GM19239 (cell line): ENCODE results near the gene GLO1.

Experiments
- DNase-seq: peaks from one replicate; pipeline ENCODE4 v3.0.0; 2011; ENCODE audit warnings: low spot score; ENCODE audit not compliant: insufficient read length
- FAIRE-seq: peaks from 2 replicates; lab custom pipeline; 2011; peaks lifted over from hg19 to GRCh38; lab: Jason Lieb, UNC

The GLO1 gene

GRCh38 chr6:38702558-38703397 lies at the start of gene GLO1:
GLO1 (minus strand) TSS chr6:38703145; CDS start chr6:38703054, 91 bp downstream.
- peak; percentile 94 for FAIRE-seq
- peak; percentile 94 for DNase-seq

DNA sequence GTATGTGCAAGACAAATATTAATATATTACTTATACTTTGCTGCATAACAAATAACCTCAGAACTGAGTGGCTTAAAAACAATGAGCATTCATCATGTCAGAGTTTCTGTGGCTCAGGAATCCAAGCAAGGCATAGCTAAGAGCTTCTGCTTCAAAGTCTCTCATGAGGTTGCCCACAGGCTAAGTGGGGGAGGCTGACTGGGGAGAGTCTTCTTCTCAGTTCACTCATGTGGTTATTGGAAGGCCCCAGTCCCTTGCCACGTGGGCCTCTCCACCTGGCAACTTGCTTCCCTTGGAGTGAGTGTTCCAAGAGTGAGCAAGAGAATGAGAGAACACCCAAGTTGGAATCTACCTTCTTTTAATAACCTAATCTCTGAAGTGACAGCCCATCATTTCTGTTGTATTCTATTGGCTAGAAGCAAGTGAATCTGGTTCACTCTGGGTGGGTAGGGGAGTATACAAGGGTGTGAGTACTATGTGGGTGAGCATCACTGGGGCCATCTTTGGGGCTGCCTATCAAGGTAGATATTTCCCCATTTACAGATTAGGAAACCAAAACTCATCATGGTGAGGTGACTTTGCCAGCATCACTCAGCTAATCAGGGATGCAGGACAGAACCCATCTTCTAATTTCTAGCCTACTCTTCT lies 48.1 kb upstream of the GLO1 start:
- DNase-seq (no peak), FAIRE-seq (no peak)

- no peak for DNase-seq
- no peak for FAIRE-seq
Measured at GRCh38 chr6:38749473-38749872, 46.5 kb upstream of the GLO1 start.

DNA sequence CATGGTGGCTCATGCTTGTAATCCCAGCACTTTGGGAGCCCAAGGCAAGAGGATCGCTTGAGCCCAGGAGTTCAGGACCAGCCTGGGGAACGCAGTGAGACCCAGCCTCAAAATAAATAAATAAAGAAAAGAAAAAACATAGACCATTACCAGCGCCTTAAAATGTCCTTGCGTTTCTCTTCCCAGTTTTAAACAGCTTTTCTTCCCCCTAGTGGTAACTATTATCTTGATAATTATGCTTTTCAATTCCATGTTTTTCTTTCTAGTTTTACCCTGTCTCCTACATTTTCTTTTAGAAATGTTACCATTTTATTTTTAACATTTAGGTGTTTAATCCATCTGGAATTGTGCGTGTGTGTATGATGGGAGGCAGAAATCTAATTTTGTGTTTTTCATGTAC lies 36.6 kb upstream of the GLO1 start:
- FAIRE-seq (peak; percentile 39), DNase-seq (no peak)

DNA sequence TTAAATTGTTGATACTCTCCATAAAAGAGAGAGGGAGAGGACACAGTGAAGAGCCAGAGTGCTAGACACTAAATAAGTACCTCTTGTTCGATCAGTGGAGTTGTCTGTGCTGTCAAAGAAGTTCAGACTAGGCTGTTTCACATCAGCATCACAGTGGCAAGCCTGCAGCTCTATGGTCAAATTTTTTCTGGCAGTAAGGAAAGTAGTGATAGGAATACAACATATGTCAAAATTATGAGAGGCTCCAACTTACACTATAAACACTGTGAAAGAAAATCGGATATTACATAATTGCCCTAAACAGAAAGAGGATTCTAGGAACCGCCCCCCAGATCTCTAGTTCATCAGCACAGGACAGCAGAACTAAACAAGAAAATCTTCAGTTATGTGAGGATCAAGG lies 35.3 kb upstream of the GLO1 start:
- FAIRE-seq, result no peak

DNA sequence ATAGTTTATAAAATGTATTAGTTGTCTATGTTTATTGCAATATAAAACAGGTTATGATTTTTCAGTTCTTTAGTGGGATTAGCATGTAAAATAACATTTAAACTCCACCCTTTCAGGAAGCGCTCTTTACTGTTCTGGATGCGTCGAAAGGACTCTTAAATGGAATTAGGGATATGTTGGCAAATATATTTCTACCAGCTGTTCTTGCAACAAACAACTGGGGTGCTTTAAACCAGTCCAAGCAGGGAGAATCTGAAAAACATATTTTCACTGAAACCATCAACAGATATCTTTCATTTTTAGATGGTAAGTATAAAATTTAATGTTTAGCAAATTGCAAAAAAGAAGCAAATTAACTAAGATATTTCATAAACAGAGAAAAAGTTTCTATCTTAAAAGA lies 34.0 kb upstream of the GLO1 start:
- DNase-seq (no peak), FAIRE-seq (no peak)

More for the DNA sequence above, 35.3 kb upstream of the GLO1 start:
- DNase-seq, result no peak

DNA sequence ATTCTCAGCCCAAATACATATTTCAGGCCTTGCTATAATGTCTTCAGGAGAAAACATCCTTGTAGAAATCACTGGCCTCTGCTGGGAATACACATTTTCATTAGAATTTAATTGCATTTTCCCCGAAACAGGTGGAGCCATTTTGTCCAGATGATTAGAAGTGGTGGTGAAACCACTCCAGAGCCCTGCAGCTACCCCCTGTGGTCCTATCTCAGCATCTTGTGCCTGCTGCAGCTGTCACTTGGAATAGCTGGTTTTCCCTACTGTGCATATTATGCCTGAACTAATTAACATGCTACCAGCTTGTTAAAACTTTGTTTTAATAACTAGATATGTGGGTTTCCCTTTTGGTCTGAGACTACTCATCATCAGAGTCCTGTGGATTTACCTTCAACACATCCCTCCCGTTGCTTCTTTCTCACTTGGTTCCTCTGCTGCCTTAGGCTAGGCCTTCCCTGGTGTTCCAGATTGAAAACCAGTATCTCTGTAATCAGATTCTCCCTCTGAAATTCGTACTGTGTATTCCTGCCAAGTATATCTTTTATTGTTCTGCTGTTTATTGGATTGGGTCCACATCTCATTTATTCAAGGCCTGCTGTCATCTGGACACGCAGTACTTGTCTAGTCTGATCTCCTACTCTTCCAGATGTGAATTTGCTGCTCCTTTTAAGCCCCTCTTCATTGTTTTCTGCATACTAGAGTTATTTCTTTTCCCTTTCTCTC lies 27.4 kb upstream of the GLO1 start:
- DNase-seq (no peak), FAIRE-seq (no peak)

GRCh38 chr6:38728203-38728602 lies 25.3 kb upstream of the GLO1 start:
- no peak for DNase-seq
- FAIRE-seq, result no peak

DNA sequence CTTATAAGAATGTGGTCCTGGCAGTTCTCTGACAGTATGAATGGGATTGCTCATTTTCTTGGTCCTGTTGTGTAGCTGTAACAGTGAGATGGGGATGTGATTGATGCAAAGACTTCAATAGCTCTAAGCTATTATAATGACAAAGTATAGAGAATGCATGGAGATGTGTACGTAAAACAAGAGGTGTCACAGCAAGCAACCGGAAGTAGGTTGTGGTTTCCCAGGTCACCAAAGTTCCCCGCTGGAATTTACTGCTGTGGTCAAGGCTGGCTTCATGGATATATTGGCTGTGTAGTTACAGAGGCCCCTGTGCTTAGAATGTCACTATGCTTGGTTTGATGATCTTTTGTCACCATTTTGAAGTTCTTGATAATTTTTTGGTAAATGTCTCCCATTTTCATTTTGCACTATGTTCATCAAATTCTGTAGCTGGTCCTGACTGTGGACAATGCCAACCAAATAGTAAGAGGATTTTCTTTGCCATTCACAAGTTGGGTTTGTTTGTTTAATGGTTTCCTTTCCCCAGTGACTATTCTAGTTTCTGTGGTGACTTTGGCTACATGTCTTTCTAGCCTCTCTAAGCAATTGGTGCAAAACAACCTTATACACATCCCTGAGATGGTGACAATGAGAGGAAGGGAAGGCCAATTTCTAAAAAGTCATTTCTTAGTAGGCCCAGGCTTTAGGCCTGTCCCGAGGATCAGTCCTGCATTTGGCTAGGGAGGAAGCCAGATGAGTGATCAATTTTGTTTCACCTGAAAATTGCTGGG lies 22.7 kb upstream of the GLO1 start:
- FAIRE-seq, result peak; percentile 4
- no peak for DNase-seq

- FAIRE-seq, result no peak
- no peak for DNase-seq
Measured at GRCh38 chr6:38724343-38724742, 21.4 kb upstream of the GLO1 start.

DNA sequence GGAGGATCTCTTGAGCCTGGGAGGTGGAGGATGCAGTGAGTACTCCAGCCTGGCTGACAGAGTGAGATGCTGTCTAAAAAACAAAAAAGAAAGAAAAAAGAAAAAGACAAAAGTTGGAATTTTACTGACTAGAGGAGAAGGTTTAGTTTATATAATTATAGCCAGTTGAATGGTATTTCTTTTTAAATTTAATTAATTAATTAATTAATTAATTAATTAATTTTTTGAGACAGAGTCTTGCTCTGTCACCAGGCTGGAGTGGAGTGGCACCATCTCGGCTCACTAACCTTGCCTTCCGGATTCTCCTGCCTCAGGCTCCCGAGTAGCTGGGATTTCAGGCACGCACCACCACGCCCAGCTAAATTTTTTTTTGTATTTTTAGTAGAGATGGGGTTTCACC lies 20.8 kb upstream of the GLO1 start:
- no peak for FAIRE-seq
- DNase-seq, result no peak

- FAIRE-seq (no peak), DNase-seq (no peak)
Measured at GRCh38 chr6:38722727-38723334, 19.9 kb upstream of the GLO1 start.

GRCh38 chr6:38722038-38722437 lies 19.1 kb upstream of the GLO1 start:
- FAIRE-seq, result no peak

DNA sequence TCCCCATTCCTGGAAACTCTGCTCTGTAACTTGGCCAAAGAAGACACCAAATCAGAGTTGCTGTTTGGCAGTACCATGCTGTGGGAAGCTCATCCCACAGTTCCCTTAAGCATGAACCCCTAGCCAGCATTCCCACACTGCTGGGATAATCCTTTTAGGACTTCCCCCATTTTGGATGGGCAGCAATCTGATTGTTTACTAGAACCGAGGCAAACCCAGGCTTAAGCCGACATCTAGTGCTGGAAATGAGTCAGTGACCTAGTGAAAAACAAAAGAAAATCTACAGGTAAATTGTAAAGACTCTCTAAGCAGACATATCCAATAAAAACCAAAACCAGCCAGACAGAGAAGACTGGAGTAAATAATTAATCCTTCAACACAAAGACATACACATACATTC lies 17.4 kb upstream of the GLO1 start:
- DNase-seq (no peak), FAIRE-seq (no peak)

More at GRCh38 chr6:38722038-38722437, 19.1 kb upstream of the GLO1 start:
- no peak for DNase-seq

DNA sequence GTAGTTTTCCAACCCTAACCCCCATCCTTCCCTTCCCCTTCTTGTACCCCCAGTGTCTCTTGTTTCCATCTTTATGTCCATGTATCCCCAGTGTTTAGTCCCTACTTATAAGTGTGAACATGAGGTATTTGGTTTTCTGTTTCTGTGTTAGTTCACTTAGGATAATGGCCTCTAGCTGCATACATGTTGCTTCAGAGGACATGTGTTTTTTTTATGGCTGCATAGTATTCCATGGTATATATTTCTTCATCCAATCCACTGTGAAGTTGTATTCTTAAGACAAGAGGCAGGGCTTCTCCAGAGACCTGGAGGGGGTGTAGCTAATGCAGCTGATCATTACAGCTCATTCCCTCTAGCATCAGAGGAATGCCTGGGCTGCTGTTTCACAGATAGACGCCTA lies 16.4 kb upstream of the GLO1 start:
- DNase-seq (no peak), FAIRE-seq (no peak)

- FAIRE-seq, result no peak
- no peak for DNase-seq
Measured at GRCh38 chr6:38716825-38717224, 13.9 kb upstream of the GLO1 start.

GRCh38 chr6:38715016-38715689 lies 12.2 kb upstream of the GLO1 start, which contains the start of gene DNAH8:
DNAH8 (plus strand) TSS chr6:38715311; CDS start chr6:38722810, 7,499 bp downstream.
- DNase-seq (no peak), FAIRE-seq (peak; percentile 48)

DNA sequence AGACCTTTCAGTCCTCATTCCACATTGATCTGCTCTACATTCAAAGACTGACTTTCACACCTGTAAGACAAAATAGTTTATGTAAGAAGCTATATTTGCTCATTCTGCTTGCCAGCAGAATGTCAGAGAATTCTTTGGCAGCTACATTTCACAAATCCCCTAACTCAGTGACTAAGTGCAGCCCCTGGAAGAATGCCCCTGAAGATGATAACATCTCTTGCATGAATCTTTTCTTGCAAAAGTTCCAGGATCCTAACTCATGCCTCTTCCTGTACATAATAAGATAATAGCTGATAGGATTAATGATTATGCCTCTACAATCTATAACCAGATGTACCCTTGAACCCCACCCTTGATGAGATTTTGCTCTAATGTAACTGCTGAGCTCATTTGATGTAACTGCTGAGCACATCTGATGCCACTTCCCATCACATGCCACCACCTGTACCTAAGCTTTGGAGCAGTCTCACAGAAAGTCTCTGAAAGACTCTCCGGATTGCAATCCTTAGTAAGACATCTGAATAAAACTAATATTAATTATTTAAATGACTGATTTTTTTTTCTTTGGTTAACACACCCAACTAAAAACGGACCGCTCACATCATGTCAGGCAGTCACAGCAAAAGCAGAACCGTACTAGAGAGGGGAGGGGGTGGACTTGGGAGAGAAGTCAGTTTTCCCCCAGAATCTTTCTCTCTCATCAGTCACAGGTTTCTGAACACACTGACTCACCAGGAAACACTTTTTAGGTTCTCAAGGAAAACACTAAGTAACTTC lies 11.5 kb upstream of the GLO1 start:
- FAIRE-seq, result peak; percentile 8
- DNase-seq, result no peak
